Measurements from ENCODE around the gene KRT73.

Gene KRT73

GRCh38 chr12:52561880-52562449, 56.4 kb downstream of the KRT73 start:
- DNase-seq = no peak

- no peak for DNase-seq
These were observed 58.4 kb downstream of the KRT73 start for GRCh38 chr12:52559979-52560378.

GRCh38 chr12:52558781-52559445, 59.4 kb downstream of the KRT73 start:
- no peak for DNase-seq
